ENCODE measurements around the gene RHOH. TPM values are rescaled to one million over a fixed set of nuclear protein-coding genes. Genes with fewer than 3 reads are reported as not detected.

RHOH gene
- total and polyA plus RNA-seq, 10 of the 15 experiments (the other 5 are each of a cell fraction or from before 2014, with no cell fraction given), result 46.5 to 120 (median 57.9) TPM

GRCh38 chr4:40197879-40198689 lies 1.3 kb downstream of the RHOH start (continued):
- TF ChIP-seq MYB (IDR thresholded peaks at IDR 0.05; ENCODE audit: borderline replicate concordance, low read depth, low read length), result no peak
- no peak for TF ChIP-seq PKNOX1 (IDR thresholded peaks at IDR 0.05)
- TF ChIP-seq ZBED1 (IDR thresholded peaks at IDR 0.05; ENCODE audit: borderline replicate concordance), result no peak
- TF ChIP-seq FOXK2 (IDR thresholded peaks at IDR 0.05), result no peak
- no peak for TF ChIP-seq IRF4 (IDR thresholded peaks at IDR 0.05; ENCODE audit: low read depth, low read length)
- TF ChIP-seq ZNF24 (IDR thresholded peaks at IDR 0.05), result no peak
- TF ChIP-seq, protein P1, sequence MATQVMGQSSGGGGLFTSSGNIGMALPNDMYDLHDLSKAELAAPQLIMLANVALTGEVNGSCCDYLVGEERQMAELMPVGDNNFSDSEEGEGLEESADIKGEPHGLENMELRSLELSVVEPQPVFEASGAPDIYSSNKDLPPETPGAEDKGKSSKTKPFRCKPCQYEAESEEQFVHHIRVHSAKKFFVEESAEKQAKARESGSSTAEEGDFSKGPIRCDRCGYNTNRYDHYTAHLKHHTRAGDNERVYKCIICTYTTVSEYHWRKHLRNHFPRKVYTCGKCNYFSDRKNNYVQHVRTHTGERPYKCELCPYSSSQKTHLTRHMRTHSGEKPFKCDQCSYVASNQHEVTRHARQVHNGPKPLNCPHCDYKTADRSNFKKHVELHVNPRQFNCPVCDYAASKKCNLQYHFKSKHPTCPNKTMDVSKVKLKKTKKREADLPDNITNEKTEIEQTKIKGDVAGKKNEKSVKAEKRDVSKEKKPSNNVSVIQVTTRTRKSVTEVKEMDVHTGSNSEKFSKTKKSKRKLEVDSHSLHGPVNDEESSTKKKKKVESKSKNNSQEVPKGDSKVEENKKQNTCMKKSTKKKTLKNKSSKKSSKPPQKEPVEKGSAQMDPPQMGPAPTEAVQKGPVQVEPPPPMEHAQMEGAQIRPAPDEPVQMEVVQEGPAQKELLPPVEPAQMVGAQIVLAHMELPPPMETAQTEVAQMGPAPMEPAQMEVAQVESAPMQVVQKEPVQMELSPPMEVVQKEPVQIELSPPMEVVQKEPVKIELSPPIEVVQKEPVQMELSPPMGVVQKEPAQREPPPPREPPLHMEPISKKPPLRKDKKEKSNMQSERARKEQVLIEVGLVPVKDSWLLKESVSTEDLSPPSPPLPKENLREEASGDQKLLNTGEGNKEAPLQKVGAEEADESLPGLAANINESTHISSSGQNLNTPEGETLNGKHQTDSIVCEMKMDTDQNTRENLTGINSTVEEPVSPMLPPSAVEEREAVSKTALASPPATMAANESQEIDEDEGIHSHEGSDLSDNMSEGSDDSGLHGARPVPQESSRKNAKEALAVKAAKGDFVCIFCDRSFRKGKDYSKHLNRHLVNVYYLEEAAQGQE (IDR thresholded peaks at IDR 0.05; ENCODE audit: low read depth, low read length), result 0 out of 2 replicates have a peak, but pooled peaks have one; percentile 6
- TF ChIP-seq NKRF (conservative IDR thresholded peaks at IDR 0.05), result no peak; the same call in 1 of the 2 replicates
- no peak for TF ChIP-seq HDAC6 (IDR thresholded peaks at IDR 0.05; ENCODE audit: unreplicated experiment)
- TF ChIP-seq RFX5 (IDR thresholded peaks at IDR 0.05; ENCODE audit: low read depth, low read length), result peak; percentile 84
- TF ChIP-seq SIN3A (IDR thresholded peaks at IDR 0.05; ENCODE audit: low read depth, low read length), result no peak
- TF ChIP-seq SREBF2 (IDR thresholded peaks at IDR 0.05; ENCODE audit: low read length), result no peak
- TF ChIP-seq HDGF (IDR thresholded peaks at IDR 0.05), result peak; percentile 31; the same call in 1 of the 2 replicates
- TF ChIP-seq, protein P2, sequence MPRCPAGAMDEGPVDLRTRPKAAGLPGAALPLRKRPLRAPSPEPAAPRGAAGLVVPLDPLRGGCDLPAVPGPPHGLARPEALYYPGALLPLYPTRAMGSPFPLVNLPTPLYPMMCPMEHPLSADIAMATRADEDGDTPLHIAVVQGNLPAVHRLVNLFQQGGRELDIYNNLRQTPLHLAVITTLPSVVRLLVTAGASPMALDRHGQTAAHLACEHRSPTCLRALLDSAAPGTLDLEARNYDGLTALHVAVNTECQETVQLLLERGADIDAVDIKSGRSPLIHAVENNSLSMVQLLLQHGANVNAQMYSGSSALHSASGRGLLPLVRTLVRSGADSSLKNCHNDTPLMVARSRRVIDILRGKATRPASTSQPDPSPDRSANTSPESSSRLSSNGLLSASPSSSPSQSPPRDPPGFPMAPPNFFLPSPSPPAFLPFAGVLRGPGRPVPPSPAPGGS (IDR thresholded peaks at IDR 0.05; ENCODE audit: borderline replicate concordance, insufficient read depth, low read depth, low read length, poor library complexity, severe bottlenecking), result no peak
- TF ChIP-seq SMAD1 (IDR thresholded peaks at IDR 0.05; ENCODE audit: low read depth, partially characterized antibody), result peak; percentile 93
- TF ChIP-seq SMC3 (IDR thresholded peaks at IDR 0.05; ENCODE audit: borderline replicate concordance, low read length), result 0 out of 2 replicates have a peak, but pooled peaks have one; percentile 10
- no peak for TF ChIP-seq SPI1 (IDR thresholded peaks at IDR 0.05; ENCODE audit: borderline replicate concordance, insufficient read depth, low read depth, low read length)
- no peak for TF ChIP-seq SUPT20H (IDR thresholded peaks at IDR 0.05; ENCODE audit: borderline replicate concordance, control insufficient read depth, low read depth, low read length)
- no peak; the same call in 1 of the 2 replicates for TF ChIP-seq CBFB (IDR thresholded peaks at IDR 0.05; ENCODE audit: low read depth)
- TF ChIP-seq IRF3 (IDR thresholded peaks at IDR 0.05), result no peak
- peak; percentile 51 for TF ChIP-seq LARP7 (IDR thresholded peaks at IDR 0.05)
- peak; percentile 85; the same call in 1 of the 2 replicates for TF ChIP-seq CHD1 (IDR thresholded peaks at IDR 0.05; ENCODE audit: low read depth, low read length)

Measured in GM12878 (cell line).